ENCODE data around the gene FBXL2. TPM values are rescaled to one million over a fixed set of nuclear protein-coding genes. Genes with fewer than 3 reads are reported as not detected.

FBXL2 gene
- total and polyA plus RNA-seq, 3 donors from 2014 or later = 24.8 to 55.7 (median 38.3) TPM

- H3K4me3 ChIP-seq = no peak overlapping the region
- no peak for TF ChIP-seq POLR2A (IDR thresholded peaks at IDR 0.05)
- no peak for TF ChIP-seq CTCF (IDR thresholded peaks at IDR 0.05)
- 88 to 97% methylated on average over 1 of the region's 1 CpG for WGBS, 2 donors
- intact Hi-C loops (cut with DNase I; ENCODE audit: low total_unique reads) = no loop called here
- no peaks in the 10 kb centered on the region for H3K27me3 ChIP-seq
- H3K27ac ChIP-seq = no peak overlapping the region
- DNase-seq = no peak
- no peaks in the 10 kb centered on the region for H3K36me3 ChIP-seq (ENCODE audit: low read depth, missing control alignments)
- no peaks in the 10 kb centered on the region for H3K9me3 ChIP-seq
- H3K4me1 ChIP-seq = no peaks in the 10 kb centered on the region
Observed at GRCh38 chr3:33419948-33420347, 142.7 kb downstream of the FBXL2 start.

- Histone ChIP-seq H3K27me3 (no peaks in the 10 kb centered on the region), H3K27ac (no peak overlapping the region), H3K4me1 (no peaks in the 10 kb centered on the region), H3K9me3 (no peaks in the 10 kb centered on the region), H3K36me3 (ENCODE audit: low read depth, missing control alignments) (no peaks in the 10 kb centered on the region), H3K4me3 (no peak overlapping the region)
- no peak for DNase-seq
- no peak for TF ChIP-seq CTCF (IDR thresholded peaks at IDR 0.05)
- no peak for TF ChIP-seq POLR2A (IDR thresholded peaks at IDR 0.05)
- WGBS, 2 donors = 90 to 95% methylated on average over 2 of the region's 2 CpGs
- intact Hi-C loops (cut with DNase I; ENCODE audit: low total_unique reads) = no loop called here
Observed at GRCh38 chr3:33420966-33421365, 143.7 kb downstream of the FBXL2 start.

- no peak for DNase-seq
- Histone ChIP-seq H3K36me3 (ENCODE audit: low read depth, missing control alignments) (no peaks in the 10 kb centered on the region), H3K27me3 (no peaks in the 10 kb centered on the region), H3K4me3 (no peak overlapping the region), H3K27ac (no peak overlapping the region), H3K9me3 (no peaks in the 10 kb centered on the region), H3K4me1 (no peaks in the 10 kb centered on the region)
- 94 to 95% methylated on average over 10 of the region's 10 CpGs for WGBS, 2 donors
- intact Hi-C loops (cut with DNase I; ENCODE audit: low total_unique reads) = no loop called here
- no peak for TF ChIP-seq CTCF (IDR thresholded peaks at IDR 0.05)
- TF ChIP-seq POLR2A (IDR thresholded peaks at IDR 0.05) = no peak
Observed at GRCh38 chr3:33424606-33425452, 147.6 kb downstream of the FBXL2 start.

- Histone ChIP-seq H3K4me1 (no peaks in the 10 kb centered on the region), H3K36me3 (ENCODE audit: low read depth, missing control alignments) (no peaks in the 10 kb centered on the region), H3K9me3 (no peaks in the 10 kb centered on the region), H3K27me3 (no peaks in the 10 kb centered on the region), H3K27ac (no peak overlapping the region), H3K4me3 (no peak overlapping the region)
- TF ChIP-seq POLR2A (IDR thresholded peaks at IDR 0.05) (no peak), CTCF (IDR thresholded peaks at IDR 0.05) (no peak)
- intact Hi-C loops (cut with DNase I; ENCODE audit: low total_unique reads) = no loop called here
- no peak for DNase-seq
- WGBS, 2 donors = 75 to 87% methylated on average over 2 of the region's 2 CpGs
Observed at GRCh38 chr3:33425453-33425852, 148.2 kb downstream of the FBXL2 start.

- WGBS, 2 donors = 74 to 78% methylated on average over 1 of the region's 1 CpG
- intact Hi-C loops (cut with DNase I; ENCODE audit: low total_unique reads) = no loop called here
- TF ChIP-seq CTCF (IDR thresholded peaks at IDR 0.05) = no peak
- TF ChIP-seq POLR2A (IDR thresholded peaks at IDR 0.05) = no peak
- H3K4me1 ChIP-seq = no peaks in the 10 kb centered on the region
- H3K9me3 ChIP-seq = no peaks in the 10 kb centered on the region
- no peak overlapping the region for H3K4me3 ChIP-seq
- H3K27me3 ChIP-seq = no peaks in the 10 kb centered on the region
- DNase-seq = no peak
- H3K27ac ChIP-seq = no peak overlapping the region
- H3K36me3 ChIP-seq (ENCODE audit: low read depth, missing control alignments) = no peaks in the 10 kb centered on the region
Observed at GRCh38 chr3:33426068-33426467, 148.8 kb downstream of the FBXL2 start.

All from testis (tissue), 3 donors.